ENCODE results near the gene CACNB2.
A peak's percentile ranks its signal among the peaks of the same experiment; 100 is the strongest.

The CACNB2 gene

GRCh38 chr10:18293536-18294510 lies 153.6 kb downstream of the CACNB2 start:
- no peak for DNase-seq (ENCODE audit: low spot score)

- no peak for DNase-seq (ENCODE audit: low spot score)
Observed at GRCh38 chr10:18294633-18295032, 154.4 kb downstream of the CACNB2 start.

- no peak for DNase-seq (ENCODE audit: low spot score)
Observed at GRCh38 chr10:18297659-18298058, 157.4 kb downstream of the CACNB2 start.

DNA sequence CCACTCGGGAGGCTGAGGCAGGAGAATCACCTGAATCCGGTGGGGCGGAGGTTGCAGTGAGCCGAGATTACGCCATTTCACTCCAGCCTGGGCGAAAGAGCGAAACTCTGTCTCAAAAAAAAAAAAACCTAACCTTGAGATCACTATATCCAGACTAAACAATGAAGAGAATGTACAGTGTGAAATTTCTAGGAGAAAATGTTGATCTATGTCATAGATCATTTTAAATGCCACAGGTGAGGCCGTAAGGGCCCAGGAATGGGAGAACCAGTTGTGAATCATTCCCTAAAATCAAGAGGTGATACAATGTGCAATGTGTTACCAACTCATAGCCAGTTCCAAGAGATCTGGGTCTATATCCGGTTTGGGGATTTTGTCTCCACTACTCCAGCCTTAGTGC lies 158.0 kb downstream of the CACNB2 start:
- DNase-seq (ENCODE audit: low spot score) = no peak

DNA sequence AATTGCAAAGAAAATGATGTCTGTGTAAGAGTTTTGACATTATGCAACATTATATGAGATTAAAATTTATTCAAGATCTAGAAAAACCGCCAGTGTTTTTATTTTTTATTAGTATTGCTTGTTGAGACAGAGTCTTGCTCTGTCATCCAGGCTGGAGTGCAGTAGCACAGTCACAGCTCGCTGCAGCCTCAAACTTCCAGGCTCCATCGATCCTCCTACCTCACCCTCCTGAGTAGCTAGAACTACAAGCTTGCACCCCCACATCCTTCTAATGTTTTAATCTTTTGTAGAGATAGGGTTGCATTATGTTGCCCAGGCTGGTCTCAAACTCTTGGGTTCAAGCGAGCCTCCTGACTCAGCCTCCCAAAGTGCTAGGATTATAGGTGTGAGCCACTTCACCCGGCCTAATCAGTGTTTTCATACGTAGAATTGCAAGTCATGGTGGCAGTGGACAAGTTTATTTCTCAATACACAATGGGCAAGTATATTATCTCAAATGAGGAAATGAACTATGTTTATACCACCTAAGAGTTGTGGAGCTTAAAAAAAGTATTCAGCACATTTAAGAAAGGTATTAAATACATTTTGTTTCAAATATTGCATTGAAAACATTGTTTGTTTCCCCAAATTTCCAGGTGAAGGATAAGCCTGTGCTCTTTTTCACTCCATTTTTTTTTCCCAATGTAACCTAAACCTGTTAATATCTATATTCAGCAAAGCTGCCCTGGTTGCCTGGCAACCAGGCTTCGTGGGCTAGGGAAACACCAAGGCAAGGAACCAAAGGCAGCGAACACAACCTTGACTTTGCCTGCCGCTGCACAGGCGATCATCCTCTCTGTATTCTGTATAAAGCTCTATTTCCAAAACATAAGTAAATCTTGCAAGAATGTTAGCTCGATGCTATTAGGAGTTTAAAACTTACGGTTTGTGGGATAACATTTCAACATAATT lies 163.9 kb downstream of the CACNB2 start:
- peak; percentile 80 for DNase-seq (ENCODE audit: low spot score)

GRCh38 chr10:18306031-18306430 lies 165.8 kb downstream of the CACNB2 start:
- DNase-seq (ENCODE audit: low spot score) = no peak

GRCh38 chr10:18308600-18308999 lies 168.4 kb downstream of the CACNB2 start:
- no peak for DNase-seq (ENCODE audit: low spot score)

GRCh38 chr10:18310761-18311160 lies 170.5 kb downstream of the CACNB2 start:
- DNase-seq (ENCODE audit: low spot score) = no peak

DNA sequence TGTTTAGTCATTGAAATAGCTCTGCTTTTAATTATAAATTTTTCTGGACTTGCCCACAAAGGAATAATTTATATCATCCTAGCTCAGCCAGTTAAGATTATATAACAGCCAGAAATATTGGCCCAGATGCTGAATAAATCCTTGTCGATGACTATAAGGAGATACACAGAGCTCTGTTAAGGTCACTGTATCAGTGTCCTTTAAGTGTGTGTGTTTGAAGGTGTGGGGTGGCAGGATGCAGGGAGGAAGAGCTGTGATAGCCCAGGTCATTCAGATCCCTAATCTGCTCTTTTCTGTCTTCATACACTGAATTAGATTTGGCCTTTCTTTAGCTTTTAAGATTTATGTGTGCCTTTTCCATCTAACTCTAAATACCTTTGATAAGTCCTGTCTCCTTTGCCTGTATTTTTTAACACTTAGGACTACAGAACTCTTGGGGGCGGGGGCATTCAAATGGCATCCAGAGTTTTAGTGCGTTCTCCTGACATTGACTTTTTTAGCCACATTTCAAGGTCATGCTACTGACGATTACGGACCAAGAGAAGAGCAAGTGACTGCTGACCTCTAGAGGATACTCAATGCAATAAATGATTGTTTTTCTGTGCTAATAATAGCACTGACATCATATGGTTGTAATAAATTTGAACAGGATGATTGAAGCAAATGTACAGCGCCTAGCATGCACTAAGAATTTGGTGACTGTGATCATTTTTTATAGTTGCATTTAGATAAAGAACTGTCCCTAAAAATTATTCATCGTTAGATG lies 172.3 kb downstream of the CACNB2 start:
- DNase-seq (ENCODE audit: low spot score) = no peak

- DNase-seq (ENCODE audit: low spot score) = no peak
Observed at GRCh38 chr10:18313140-18313530, 172.9 kb downstream of the CACNB2 start.

DNA sequence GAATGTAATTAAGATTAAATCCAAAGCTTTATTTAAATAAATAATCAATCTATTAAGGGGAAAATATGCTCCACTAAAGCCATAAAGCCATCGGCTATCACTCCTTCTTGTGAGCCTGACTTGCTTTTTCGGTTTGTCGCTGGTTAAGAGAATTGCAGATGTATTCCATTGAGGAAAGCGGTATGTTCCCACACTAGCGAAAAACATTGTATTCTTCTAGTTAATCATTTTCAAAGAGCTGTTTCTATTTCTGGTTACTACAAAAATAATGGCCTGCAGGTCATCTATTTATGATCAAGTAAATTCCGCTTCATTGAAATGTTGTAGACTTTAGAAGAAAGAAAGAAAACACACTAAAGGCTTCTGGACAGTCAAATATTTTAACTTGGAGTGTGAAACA lies 173.4 kb downstream of the CACNB2 start:
- DNase-seq (ENCODE audit: low spot score) = no peak

- no peak for DNase-seq (ENCODE audit: low spot score)
Observed at GRCh38 chr10:18319628-18320027, 179.4 kb downstream of the CACNB2 start.

DNA sequence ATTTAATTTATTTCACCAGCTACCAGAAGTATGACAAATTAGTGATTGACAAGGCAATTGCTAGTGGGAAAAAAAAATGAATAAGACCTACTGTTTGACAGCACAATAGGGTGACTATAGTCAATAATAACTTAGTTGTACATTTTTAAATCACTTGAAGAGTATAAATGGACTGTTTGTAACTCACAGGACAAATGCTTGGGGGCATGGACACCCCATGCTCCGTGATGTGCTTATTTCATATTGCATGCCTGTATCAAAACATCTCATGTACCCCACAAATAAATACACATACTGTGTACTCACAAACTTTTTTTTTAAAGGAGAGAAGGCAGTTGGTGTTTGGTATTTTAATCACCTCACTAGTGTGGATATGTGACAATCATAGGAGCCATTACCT lies 181.1 kb downstream of the CACNB2 start:
- no peak for DNase-seq (ENCODE audit: low spot score)

GRCh38 chr10:18323916-18324315 lies 183.7 kb downstream of the CACNB2 start:
- no peak for DNase-seq (ENCODE audit: low spot score)

GRCh38 chr10:18325410-18325809 lies 185.2 kb downstream of the CACNB2 start:
- no peak for DNase-seq (ENCODE audit: low spot score)

DNA sequence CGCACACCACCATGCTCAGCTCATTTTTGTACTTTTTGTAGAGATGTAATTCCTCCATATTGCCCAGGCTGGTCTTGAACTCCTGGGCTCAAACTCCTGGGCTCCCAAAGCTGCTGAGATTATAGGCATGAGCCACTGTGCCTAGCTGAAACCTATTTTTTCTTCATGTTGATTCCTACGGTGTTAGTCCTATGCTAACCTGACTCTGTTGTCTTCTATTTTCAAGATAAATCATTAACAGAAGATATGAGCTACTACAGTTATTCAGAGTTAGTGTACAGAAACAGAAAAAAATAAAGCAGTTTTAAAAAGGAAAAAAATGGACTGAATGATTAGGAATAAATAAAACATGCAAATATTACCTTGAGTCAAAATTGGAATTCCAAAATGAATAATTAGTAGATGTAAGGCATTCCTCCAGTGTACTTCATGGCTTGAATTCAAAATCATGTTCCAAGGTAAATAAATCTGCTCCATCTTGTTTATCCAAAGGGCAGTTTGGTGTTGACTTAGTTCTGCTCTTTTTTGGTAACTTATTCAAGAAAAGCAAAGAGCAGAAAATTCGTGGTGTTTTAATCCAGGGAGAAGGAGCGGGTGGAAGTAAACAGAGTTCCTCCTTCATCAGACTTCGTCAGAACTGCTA lies 185.8 kb downstream of the CACNB2 start:
- DNase-seq (ENCODE audit: low spot score) = no peak

DNA sequence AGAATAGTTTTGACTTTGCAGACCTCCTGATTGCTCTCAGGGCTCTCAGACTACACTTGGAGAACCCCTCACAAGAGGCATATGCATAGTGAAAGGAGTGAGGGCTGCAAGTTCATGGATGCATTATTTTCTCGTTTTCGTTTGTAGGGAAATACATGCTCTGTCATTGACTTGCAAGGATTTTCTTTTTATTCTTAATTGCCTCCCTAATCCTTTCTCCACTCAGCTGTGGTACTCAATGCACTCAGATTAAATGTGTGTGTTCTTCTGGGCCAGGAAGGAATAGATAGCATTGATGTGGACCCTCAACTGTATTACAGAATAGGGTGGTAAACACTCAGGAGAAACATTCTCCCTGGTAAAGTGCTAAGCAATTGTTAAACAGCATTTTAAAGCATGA lies 188.7 kb downstream of the CACNB2 start:
- DNase-seq (ENCODE audit: low spot score) = no peak

- no peak for DNase-seq (ENCODE audit: low spot score)
Observed at GRCh38 chr10:18332048-18332447, 191.8 kb downstream of the CACNB2 start.

- no peak for DNase-seq (ENCODE audit: low spot score)
Observed at GRCh38 chr10:18332484-18332883, 192.3 kb downstream of the CACNB2 start.

DNA sequence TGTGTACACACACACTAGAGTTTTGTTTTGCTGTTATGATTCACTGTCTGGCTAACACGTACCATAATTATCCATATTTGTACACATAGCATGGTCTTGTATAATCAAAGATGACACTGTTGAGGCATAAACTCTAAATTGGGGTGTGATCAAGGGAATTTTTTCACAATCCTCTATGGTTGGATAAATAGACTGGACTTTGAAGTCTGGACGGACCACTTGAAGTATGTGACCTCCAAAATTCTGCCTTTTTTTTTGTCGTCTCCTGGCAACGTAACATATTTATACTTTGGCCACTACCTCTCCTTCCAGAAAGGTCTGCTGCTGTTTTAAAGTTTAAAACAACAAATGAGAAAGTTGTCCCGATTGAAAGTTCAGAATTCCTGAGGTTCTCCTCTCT lies 193.4 kb downstream of the CACNB2 start:
- no peak for DNase-seq (ENCODE audit: low spot score)

DNA sequence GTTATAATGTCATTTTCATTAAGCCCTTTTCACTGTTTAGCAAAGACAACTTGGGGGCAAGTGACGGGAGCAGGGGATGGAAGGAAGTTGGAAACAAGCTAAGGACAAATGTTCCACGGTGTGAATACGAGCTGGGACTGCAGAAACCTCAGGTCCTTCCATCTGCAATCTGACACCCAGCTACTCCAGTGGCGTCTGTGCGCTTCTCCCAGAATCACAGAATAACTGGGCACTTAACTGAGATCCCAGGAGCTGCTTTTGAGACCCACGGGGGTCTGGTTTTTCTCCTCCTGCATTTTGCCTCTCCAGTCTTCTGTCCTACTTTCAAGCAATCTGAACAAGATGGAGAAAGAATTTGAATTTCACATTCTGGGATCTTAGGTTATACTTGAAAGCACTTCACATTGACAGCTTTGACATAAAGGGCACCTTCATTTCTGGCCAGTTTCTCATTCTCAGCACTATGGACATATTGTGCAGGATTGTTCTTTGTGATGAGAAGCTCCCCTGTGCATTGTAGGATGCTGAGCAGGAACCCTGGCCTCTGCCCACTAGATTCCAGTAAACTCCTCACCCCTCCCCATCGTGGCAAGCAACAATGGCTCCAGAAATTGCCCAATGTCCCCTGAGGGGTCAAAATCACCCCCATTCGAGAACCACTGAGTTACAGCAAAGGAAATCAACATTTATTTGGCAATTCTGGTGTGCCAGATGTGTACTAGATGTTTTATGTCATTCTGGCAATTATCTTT lies 194.1 kb downstream of the CACNB2 start:
- DNase-seq (ENCODE audit: low spot score) = no peak
